DMS 273 treated with DMSO at 0.1 percent for 48 hours (cell line): ENCODE measurements around the gene TSC1.
"Not testable (repeated sequence)": the region's sequence is repeated elsewhere in the genome, so short reads cannot be mapped to it uniquely, and the experiment has no call there.

Experiments
- DNase-seq: peaks from one replicate; lab custom pipeline; 2025; lab: John Stamatoyannopoulos, UW

The TSC1 gene

DNA sequence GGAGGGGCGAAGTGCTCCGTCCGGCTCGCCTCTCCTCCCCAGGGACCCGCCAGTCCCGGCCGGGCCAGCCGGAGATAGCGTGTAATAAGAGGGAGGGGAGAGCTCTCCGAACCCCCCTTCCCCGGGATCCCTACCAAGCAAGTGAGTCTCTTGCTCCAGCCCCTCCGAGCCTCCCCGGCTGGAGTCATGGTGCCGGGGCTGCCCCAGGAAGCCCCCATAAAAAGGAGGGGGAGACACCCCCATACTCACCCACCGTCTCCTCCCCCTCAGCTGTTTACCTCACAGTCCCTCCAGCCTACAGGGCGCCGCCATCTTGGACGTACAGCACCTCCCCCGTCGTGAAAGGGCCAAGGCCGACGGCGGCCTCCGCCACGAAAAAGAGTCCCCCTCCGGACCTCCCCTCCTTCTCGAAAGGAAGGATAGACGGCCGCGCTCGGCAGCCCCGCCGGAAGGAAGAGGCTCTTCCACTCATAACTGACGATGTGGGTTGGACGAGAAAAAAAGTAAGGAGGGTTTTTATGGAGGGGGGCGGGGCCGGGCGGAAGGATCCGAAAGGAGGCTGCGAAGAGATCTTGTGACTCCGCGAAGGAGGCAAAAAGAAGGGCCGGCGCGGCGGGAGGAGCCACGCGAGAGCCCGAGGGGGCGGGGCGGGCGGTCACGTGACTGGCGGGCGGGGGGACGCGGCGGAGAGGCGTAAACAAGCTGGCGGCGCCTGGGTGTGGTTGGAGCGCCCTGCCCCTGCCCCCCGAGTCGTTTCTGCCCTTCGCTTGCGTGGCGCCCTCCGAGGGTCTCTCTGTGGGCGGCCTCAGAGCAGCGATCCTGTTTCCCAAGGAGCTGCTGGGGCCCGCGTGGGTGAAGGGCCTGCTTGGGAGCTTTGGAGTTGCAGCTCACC is at the start of gene TSC1:
TSC1 (minus strand) TSS at position 323 of the 892 bp plus-strand sequence. CDS start 15,744 bp downstream, outside the sequence.
- DNase-seq = peak; percentile 77

DNA sequence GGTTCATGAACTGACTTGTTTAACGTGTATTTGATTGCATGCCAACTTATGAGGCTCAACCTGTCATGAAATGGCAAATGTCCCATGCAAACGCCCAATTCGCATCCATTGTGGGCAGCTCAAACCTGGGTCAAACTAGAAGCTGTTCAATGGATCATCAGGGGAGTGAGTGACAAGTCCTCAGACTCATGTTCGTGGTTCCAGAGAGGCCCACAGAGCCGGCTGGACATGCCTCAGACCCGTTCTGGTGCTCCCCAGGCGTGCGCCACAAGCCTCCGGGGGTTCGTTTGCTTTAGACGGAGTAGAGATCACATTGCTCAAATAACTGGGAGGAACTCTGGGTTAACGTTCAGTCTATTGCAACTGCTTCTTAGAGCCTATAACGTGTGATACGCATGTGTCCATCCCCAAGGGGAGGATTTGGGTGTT is 49.1 kb upstream of the TSC1 start:
- DNase-seq = no peak

DNA sequence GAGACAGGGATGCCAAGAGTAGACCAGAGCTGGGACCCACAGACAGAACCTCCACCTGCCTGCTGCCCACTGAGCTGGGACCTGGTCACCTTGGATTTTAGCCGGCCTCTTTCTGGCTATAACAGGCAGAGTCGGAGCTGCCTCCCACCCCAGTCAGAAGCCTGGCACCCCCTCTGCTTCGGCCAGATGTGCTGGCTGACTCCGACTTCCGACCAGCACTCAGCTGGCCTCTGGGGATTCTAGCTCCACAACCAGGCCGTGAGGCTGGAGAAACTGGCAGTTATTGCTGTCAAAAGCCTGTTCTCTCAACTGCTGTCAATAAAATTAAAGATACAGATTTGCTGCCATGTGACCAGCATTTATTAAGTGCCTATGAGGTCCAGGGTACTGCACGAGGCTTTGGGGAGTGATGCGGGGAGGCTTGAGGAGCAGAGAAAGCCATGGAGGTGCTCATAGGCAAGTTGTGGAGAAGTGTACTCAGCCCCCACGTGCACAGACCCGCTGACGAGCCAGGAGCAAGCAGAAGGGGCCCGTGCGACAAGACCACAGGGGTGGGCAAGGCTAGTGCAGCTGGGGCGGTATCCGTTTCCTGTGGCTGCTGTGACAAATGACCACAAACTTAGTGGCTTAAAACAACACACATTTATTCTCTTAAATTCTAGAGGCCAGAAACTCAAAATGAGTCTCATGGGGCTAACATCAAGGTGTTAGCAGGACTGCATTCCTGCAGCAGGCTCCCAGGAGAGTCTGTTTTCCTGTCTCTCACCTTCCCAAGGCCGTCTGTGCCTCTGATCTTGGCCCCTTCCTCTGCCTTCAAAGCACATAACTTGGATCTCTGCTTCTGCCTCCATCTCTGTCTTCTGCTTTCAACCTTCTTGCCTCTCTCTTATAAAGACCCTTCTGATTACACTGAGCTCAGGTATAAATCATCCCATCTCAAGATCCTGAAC is 47.2 kb upstream of the TSC1 start:
- no peak for DNase-seq

DNA sequence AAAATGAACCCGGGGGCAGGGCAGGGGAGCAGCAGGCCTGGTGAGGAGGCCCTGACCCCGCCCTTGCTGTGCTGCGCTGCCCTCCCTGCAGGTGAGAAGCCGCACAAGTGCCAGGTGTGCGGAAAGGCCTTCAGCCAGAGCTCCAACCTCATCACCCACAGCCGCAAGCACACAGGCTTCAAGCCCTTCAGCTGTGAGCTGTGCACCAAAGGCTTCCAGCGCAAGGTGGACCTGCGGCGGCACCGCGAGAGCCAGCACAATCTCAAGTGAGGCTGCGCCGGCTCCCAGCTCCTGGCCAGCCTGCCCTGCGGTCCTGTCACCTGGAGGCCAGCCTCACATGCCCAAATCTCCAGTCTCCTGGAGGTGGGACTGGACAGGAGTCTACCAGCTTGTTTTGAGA is 46.4 kb upstream of the TSC1 start:
- DNase-seq = no peak

DNA sequence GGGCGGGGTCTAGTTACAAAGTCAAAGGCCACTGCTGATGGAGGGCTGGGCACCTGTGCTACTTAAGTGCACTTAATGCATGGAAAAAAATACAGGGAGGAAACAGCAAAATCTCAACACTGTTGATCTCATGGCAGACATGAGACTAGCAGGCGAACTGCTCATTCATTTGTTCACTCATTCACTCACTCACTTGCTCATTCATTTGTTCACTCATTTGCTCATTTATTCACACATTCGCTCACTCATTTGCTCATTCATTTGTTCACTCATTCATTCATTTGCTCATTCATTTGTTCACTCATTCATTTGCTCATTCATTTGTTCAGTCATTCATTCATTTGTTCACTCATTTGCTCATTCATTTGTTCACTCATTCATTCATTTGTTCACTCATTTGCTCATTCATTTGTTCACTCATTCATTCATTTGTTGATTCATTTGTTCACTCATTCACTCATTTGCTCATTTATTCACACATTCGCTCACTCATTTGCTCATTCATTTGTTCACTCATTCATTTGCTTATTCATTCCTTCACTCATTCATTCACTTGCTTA is 45.7 kb upstream of the TSC1 start:
- not testable (repeated sequence) for DNase-seq

DNA sequence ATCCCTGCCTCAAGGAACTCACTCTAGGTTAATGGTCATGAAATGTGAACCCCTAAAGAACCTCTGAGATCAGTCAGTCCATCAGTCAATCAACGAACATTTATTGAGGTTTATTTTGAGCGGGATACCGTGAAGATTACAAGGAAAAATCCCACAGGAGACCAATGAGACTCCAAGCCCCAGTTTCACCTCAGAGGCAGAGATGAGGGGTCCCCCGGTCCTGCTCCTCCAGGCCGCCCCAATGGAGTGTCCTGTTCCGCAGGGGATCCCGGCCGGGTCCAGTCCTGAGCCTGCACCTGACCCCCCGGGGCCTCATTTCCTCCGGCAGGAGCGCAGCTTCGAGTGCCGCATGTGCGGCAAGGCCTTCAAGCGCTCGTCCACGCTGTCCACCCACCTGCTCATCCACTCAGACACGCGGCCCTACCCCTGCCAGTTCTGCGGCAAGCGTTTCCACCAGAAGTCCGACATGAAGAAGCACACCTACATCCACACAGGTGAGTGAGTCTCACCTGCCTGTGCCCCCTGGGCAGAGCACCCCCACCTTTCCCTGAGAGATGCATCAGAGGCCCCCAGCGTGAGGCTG is 45.1 kb upstream of the TSC1 start:
- DNase-seq = no peak

DNA sequence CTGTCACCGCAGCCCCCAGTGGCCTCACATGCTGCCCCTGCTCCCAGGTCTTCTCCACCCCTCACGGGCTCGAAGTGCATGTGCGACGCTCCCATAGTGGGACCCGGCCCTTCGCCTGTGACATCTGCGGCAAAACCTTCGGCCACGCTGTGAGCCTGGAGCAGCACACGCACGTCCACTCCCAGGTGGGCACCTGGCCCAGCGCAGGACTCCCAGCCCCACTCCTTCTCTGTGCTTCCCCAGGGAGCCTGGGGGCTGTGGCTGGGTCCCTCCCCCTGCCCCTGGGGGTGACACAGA is 44.5 kb upstream of the TSC1 start:
- no peak for DNase-seq

DNA sequence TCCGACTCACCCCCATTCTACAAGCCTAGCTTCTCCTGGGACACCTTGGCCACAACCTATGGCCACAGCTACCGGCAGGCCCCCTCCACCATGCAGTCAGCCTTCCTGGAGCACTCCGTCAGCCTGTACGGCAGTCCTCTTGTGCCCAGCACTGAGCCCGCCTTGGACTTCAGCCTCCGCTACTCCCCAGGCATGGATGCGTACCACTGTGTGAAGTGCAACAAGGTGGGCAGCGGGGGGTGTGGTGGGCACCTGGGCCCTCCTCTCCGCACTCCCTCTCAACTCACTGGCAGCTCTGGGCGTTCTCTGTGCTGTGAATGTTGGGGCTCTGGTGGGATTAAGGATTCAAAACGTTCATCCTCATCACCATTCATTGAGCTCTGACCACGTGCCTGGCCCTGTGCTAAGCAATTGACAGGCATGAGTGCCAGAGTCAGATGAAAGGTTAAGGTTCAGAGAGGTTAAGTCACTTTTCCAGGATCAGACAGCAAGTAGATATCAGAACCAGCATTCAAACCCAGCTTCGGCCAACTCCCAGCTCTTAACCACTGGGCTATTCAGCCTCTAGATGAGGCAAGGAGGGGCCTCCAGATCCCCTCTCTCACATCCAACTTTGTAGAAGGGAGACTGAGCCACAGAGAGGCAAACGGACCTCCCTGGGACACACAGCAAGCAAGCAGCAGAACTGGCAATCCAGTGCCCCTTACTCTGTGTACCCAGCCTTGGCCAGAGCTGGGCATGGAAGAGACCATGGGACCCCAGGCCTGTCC is 44.0 kb upstream of the TSC1 start:
- no peak for DNase-seq

DNA sequence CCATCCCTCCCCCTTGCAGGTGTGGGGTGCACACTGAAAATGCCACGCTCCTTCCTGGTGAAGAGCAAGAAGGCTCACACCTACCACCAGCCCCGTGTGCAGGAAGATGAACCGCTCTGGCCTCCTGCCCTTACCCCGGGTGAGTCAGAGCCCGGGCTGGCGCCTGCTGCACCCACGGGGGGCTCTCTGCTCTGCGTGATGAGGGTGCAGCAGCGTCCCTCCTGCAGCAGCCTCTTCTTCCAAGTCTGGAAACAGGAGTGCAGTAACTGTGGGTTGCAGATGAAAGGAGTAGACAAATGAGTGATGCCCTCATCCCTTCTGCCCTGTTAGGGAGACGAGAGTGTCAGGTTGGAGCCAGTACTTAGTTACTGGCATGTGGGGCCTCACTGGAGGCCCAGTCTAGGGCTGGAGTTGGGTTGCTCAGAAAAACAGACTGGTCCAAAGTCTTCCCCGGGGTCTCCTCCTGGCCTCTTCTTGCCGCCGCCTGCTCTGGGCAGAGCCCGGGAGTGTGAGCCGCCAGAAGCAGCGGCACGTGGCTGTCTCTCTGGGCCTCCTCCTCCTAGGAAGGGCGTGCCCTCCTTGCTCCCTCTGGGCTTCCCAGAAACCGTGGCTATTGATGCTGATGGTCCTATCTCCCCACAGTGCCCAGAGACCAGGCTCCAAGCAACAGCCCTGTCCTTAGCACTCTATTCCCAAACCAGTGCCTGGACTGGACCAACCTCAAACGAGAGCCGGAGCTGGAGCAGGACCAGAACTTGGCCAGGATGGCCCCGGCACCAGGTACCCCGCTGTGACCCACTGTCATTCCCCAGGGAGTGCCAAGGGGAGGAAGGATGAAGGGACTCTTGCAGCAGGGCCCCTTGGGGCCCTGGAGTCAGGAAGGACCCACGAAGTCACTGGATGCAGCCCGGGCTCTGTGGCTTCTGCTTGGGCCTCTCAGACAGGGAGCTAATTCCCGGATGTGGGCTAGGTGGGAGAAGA is 42.5 kb upstream of the TSC1 start:
- DNase-seq = no peak

DNA sequence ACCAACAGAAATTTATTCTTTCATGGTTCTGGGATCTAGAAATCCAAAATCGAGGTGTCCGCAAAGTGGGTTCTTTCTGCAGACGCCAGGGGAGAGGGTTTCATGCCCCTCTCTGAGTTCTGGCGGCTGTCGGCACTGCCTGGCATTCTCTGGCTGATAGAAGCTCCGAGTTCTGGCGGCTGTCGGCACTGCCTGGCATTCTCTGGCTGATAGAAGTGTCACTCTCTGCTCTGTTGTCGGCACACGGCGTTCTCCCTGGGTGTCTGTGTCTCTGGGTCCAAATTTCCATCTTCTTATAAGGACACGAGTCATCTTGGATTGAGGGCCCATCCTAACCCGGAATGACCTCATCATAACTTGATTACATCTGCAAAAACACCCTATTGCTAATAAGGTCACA is 41.7 kb upstream of the TSC1 start:
- no peak for DNase-seq

DNA sequence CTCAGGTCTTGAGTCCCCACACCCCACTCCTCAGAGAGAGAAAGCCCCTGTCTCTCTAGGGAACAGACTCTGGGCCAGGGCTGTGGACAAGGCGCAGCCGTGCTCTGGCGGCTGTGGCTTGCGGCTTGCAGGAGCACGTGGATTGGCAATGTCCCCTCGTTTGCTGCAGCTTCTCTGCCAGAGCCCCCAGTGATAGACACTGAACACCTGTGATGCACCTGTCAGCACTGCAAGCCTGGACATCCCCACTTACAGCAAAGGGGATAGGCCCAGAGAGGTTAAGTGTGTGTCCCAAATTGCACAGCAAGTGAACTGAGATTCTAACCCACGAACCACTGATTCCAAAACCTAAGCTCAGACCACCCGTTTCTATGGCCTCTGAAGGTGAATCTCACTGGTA is 41.1 kb upstream of the TSC1 start:
- DNase-seq = no peak

DNA sequence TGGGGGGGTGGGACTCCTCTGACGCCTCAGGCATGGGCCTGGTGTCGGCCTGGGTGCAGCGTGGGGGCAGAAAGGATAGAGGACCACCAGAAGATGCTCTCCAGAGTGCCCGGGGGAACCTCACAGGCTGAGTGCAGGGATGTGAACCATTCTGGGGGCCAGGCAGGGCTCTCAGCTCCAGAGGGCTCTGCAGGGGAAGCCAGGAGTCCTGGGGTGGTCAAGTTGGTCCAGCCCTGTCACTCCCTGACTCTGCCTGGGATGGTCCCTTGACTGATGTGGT is 40.6 kb upstream of the TSC1 start:
- DNase-seq = no peak

DNA sequence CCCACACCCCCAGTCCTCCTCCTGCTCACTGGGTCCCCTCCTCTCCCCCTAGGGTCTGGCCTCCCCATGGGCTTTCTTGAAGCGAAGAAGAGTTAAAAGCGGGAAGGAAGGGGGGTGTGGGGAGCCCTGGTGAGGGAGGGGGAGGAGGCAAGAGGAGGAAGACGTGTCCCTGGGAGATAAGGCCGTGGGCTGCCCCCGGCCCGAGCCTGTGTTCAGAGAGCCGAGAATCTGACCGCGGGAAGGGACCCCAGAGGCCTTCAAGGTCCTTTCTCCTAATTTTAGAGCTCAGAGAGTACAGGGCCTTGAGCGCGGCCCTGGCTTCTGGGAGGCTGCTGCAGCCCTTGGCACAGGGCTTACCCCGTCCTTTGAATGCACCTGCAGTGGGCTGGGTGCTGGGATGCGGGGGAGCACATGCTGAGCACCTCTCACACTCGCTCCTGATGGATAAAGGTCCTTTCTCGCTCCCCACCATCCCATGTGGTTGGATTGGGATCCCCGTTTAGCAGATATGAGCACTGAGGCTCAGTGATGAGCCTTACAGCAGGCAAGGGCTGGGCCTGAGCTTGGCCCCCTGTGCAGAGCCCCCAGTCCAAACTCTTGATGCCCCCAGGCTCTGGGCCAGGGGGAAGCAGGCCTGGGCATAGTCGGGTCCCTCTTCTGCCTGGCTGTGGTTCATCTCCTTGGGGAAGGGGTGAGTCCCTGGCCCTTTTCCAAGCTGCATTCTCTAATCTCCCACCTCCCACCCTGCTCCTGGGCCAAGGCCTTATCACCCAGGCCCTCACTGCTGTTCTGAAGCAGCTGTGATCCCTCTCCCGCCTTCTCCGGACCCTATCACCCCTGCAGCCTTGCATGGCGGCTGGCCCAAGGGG is 40.0 kb upstream of the TSC1 start:
- no peak for DNase-seq

DNA sequence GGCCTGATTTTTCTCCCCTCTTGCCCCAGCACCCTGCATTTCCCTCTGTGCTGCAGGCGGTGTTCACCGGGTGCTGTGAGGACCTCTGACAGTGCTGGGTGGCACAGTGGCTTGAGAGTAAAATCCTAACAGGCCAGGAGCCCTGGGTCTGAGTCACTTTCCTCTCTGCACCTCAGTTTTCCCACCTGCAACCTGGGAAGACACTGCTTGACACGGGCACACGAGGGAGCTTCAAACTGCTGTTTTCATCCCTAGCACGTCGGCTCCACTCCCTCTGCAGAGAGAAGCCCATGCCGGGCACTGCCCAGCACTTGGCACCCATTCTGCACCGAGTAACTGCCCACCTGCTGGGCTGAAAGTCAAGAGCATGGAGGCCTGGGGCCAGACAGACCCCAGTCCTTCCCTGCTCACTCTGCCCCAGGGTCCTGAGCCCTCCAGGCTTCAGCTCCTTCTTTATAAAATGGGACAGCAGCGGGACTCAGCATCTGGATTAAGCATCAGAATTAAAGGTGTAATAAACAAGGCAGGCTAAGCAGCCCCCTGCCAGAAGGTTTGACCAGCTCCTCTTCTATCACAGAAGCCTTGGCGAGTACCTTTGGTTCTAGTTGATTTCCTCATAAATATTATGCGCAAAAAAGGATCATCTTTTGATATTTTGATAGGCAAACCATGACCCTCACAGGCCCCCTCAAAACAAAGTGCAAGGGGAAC is 39.2 kb upstream of the TSC1 start:
- DNase-seq = no peak

DNA sequence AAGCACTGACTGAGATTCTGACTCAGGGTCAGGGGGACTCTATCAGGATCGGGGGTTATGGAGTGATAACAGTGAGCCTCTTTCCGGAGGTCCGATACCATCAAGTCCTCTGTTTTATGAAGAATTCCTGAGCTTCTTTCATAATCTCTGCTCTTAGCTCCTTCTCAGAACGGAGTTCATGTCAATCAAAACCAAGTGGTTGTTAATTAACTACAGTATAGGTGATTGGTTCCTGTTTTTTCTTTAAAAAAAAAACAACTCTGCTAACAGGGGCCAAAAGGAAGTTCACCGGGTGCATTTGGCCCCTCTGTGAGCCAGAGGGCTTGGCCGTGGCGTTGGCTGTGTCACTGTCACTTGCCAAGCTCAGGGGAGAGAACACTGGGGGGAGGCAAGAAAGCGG is 38.0 kb upstream of the TSC1 start:
- no peak for DNase-seq

DNA sequence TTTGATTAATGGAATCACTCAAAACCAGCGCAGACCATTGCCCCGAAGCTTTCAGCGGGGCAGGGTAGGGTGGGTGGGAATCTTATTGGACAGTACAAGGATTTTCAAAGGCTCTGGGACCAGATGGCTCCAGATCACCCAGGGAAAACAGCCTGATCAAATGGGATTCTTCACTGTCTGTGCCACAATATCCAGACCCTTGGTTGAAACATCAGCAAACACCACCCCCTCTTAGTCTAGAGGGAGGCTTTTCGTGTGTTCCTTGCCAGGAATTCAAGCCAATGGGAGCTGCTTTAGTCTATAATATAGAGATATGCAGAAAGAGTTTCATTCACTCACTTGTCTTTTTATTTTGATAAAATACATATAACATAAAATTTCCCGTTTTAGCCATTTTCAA is 35.7 kb upstream of the TSC1 start:
- DNase-seq = no peak

DNA sequence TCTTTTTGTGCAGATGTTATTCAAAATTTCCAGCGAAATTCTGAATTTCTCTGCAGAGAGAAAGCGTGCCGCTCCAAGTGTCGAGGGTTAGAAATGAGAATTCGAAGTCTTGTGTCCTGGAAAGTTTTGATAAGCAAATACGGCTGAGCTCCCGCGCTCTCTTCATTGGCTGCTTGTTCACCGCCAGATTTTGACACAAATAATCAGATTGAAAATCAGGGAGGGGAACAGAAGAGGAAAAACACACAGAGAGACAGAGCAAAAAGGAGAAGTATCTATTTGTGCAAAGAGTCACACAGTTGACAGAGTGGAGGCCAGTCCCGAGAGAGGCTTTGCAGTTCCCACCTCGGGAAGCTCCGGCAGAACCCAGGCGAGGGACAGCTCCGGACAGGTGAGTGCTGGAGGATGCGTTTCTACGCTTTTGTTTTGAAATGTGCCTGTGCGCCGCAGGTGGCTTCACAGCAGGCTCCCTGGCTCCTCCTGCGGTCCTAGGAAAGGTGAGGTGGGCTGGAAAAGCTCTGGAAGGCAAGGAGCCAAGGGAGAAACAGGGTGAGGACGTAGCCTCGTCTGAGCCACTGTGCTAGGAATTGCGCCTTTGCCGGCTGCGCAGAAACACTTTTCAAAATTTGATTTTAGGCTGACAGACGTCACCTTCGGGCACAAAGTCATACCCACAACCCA is 34.2 kb upstream of the TSC1 start, which contains the start of gene GFI1B:
GFI1B (plus strand) TSS at position 244 of the 681 bp plus-strand sequence. CDS start 7,985 bp downstream, outside the sequence.
- DNase-seq = no peak

DNA sequence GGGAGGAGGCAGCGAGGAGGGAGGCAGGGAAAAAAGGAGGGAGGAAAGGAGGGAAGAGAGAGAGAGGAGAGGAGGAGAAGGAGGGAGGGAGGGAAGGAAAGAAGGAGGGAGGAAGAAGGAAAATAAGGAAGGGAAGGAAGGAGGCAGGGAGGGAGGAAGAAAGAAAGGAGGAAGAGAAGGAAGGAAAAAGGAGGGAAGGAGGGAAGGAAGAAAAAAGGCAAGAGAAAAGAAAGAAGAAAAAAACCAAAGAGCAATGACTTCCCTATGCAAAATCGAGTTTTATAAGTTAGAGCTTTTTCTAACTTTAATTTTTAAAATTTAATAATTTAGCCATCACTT is 33.7 kb upstream of the TSC1 start:
- DNase-seq = no peak
